GM20000 (cell line): Measurements from ENCODE around the gene CBY2.

Experiments
- DNase-seq: peaks from one replicate; pipeline ENCODE4 v3.0.0; 2012; ENCODE audit warnings: low spot score
- CTCF ChIP-seq: IDR thresholded peaks from 2 replicates; pipeline ENCODE4 v1.5.1; 2012; ENCODE audit warnings: mild to moderate bottlenecking, control low read depth; ENCODE audit errors: extremely low read depth, missing control alignments

CBY2 gene

GRCh38 chr13:45704211-45704739 lies 2.2 kb downstream of the CBY2 start:
- no peak for TF ChIP-seq CTCF
- DNase-seq: no peak

GRCh38 chr13:45704854-45705695 lies 3.0 kb downstream of the CBY2 start:
- DNase-seq: no peak
- no peak for TF ChIP-seq CTCF

- TF ChIP-seq CTCF: no peak
- DNase-seq: peak; percentile 56
These were observed 3.8 kb downstream of the CBY2 start for GRCh38 chr13:45705918-45706317.

GRCh38 chr13:45707516-45708100 lies 5.5 kb downstream of the CBY2 start:
- TF ChIP-seq CTCF: no peak
- no peak for DNase-seq

GRCh38 chr13:45711951-45712350 lies 9.8 kb downstream of the CBY2 start:
- no peak for DNase-seq
- TF ChIP-seq CTCF: no peak

GRCh38 chr13:45713106-45713690 lies 11.1 kb downstream of the CBY2 start:
- TF ChIP-seq CTCF: no peak
- DNase-seq: no peak

GRCh38 chr13:45713721-45714120 lies 11.6 kb downstream of the CBY2 start:
- DNase-seq: no peak
- TF ChIP-seq CTCF: no peak
